ENCODE measurements around the gene PPP1R37.

The PPP1R37 gene

GRCh38 chr19:45125975-45126493 lies 33.1 kb downstream of the PPP1R37 start:
- peak; percentile 16 for DNase-seq (ENCODE audit: low read depth)
- H3K4me3 ChIP-seq (ENCODE audit: low read depth, low read length): no peak overlapping the region
- in situ Hi-C loops (cut with HindIII; ENCODE audit: low sequenced_read_pairs): no loop called here
- TF ChIP-seq CTCF (IDR thresholded peaks at IDR 0.05; ENCODE audit: low read depth, low read length, missing control alignments): peak; percentile 80

GRCh38 chr19:45126654-45127053 lies 33.7 kb downstream of the PPP1R37 start:
- no peak overlapping the region for H3K4me3 ChIP-seq (ENCODE audit: low read depth, low read length)
- in situ Hi-C loops (cut with HindIII; ENCODE audit: low sequenced_read_pairs): no loop called here
- no peak for TF ChIP-seq CTCF (IDR thresholded peaks at IDR 0.05; ENCODE audit: low read depth, low read length, missing control alignments)

GRCh38 chr19:45128146-45128545 lies 35.2 kb downstream of the PPP1R37 start:
- in situ Hi-C loops (cut with HindIII; ENCODE audit: low sequenced_read_pairs): no loop called here
- no peak for DNase-seq (ENCODE audit: low read depth)
- no peak overlapping the region for H3K4me3 ChIP-seq (ENCODE audit: low read depth, low read length)
- TF ChIP-seq CTCF (IDR thresholded peaks at IDR 0.05; ENCODE audit: low read depth, low read length, missing control alignments): no peak

More at GRCh38 chr19:45126654-45127053, 33.7 kb downstream of the PPP1R37 start:
- DNase-seq (ENCODE audit: low read depth): no peak

- in situ Hi-C loops (cut with HindIII; ENCODE audit: low sequenced_read_pairs): no loop called here
- TF ChIP-seq CTCF (IDR thresholded peaks at IDR 0.05; ENCODE audit: low read depth, low read length, missing control alignments): no peak
- H3K4me3 ChIP-seq (ENCODE audit: low read depth, low read length): no peak overlapping the region
- DNase-seq (ENCODE audit: low read depth): no peak
Measured at GRCh38 chr19:45128806-45129205, 35.8 kb downstream of the PPP1R37 start.

GRCh38 chr19:45130236-45130635 lies 37.3 kb downstream of the PPP1R37 start:
- DNase-seq (ENCODE audit: low read depth): no peak
- TF ChIP-seq CTCF (IDR thresholded peaks at IDR 0.05; ENCODE audit: low read depth, low read length, missing control alignments): no peak
- in situ Hi-C loops (cut with HindIII; ENCODE audit: low sequenced_read_pairs): no loop called here
- H3K4me3 ChIP-seq (ENCODE audit: low read depth, low read length): no peak overlapping the region

- in situ Hi-C loops (cut with HindIII; ENCODE audit: low sequenced_read_pairs): no loop called here
- DNase-seq (ENCODE audit: low read depth): no peak
- TF ChIP-seq CTCF (IDR thresholded peaks at IDR 0.05; ENCODE audit: low read depth, low read length, missing control alignments): no peak
- no peak overlapping the region for H3K4me3 ChIP-seq (ENCODE audit: low read depth, low read length)
Measured at GRCh38 chr19:45130888-45131615, 38.1 kb downstream of the PPP1R37 start.

All from astrocyte of the cerebellum (primary cell).